NCI-H226 (cell line): ENCODE measurements around the gene C19orf25.

Experiments used
- DNase-seq: peaks from one replicate; pipeline ENCODE4 v3.0.0-alpha.2; 2015

C19orf25 gene

DNA sequence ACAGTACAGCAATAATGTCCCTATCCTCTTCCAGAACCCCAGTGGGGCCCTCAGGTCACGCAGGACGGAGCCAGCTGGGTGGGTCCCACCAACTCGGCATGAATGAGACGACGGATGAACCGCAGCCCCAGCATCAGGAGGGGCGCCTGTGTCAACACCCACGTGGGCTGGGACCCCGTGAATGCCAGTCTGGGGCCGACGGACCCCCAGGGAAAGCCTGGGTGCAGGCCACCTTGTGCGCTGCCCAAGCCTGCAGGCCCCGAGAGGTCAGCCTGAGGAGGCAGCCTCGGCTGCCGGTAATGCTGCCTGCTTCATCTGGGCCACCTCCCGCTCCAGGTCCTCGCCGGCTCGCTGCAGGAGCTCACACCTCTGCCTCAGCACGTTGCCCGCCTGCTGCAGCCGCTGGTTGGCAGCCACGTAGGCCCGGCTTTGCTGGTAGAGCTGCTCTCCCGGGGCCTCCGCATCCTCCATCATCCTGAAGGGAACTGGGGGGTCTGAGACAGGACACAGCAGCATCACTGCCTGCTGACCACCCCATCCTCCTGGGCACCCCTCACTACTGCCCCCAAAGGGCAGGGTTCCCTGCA, 4.2 kb downstream of the C19orf25 start:
- no peak for DNase-seq

- DNase-seq, result no peak
Measured at GRCh38 chr19:1474011-1474764, 4.8 kb downstream of the C19orf25 start.

- no peak for DNase-seq
Measured at GRCh38 chr19:1473085-1473851, 5.7 kb downstream of the C19orf25 start.

- DNase-seq, result no peak
Measured at GRCh38 chr19:1472231-1473084, 6.6 kb downstream of the C19orf25 start.

GRCh38 chr19:1471515-1472160, 7.4 kb downstream of the C19orf25 start:
- DNase-seq, result no peak

DNA sequence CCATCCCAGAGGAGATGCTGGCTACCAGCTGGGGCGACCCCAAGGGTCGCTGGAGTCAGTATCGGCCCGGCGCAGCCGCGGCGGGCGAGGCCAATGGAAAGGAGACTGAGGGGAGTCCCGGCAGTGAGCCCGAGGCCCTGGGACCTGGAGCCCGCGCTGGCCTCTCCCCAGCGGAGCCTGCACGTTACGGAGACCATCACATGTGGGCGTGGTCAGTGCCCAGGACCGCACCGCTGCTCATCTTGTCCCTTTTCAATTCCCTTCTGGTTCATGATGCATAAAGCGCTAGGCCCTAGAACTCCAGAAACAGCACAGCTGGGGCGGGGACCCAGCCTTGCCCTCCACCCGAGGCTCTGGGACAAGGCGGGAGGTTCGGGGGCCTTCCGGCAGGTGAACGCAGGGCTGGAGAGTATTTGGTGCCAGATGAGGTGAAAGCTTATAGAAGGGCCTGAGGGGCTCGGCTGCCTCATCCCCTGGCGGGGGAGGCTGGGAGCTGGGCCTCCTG, 8.0 kb downstream of the C19orf25 start:
- no peak for DNase-seq

- no peak for DNase-seq
Measured at GRCh38 chr19:1470305-1471009, 8.6 kb downstream of the C19orf25 start.

DNA sequence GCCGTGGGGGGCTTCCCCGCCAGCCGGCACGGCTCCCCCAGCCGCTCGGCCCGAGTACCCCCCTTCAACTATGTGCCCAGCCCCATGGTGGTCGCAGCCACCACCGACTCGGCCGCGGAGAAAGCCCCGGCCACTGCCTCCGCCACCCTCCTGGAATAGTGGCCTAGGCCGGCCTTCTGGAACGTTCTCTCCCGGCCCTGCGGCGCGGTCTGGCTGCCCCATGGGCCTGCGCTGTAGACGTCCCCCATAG, 9.0 kb downstream of the C19orf25 start:
- no peak for DNase-seq

DNA sequence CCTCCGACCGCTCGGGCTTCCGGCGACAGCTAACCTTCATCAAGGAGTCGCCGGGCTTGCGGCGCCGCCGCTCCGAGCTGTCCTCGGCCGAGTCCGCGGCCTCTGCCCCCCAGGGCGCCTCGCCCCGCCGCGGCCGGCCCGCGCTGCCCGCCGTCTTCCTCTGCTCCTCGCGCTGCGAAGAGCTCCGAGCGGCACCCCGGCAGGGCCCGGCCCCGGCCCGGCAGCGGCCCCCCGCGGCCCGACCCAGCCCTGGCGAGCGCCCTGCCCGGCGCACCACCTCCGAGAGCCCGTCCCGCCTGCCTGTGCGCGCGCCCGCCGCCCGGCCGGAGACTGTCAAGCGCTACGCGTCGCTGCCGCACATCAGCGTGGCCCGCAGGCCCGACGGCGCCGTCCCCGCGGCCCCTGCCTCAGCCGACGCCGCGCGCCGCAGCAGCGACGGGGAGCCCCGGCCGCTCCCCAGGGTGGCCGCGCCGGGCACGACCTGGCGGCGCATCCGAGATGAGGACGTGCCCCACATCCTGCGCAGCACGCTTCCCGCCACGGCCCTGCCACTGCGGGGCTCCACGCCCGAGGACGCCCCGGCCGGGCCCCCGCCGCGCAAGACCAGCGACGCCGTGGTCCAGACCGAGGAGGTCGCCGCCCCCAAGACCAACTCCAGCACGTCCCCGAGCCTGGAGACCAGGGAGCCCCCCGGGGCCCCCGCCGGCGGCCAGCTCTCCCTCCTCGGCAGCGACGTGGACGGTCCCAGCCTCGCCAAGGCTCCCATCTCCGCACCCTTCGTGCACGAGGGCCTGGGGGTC, 9.6 kb downstream of the C19orf25 start:
- DNase-seq, result no peak

GRCh38 chr19:1468821-1469254, 10.2 kb downstream of the C19orf25 start:
- no peak for DNase-seq

DNA sequence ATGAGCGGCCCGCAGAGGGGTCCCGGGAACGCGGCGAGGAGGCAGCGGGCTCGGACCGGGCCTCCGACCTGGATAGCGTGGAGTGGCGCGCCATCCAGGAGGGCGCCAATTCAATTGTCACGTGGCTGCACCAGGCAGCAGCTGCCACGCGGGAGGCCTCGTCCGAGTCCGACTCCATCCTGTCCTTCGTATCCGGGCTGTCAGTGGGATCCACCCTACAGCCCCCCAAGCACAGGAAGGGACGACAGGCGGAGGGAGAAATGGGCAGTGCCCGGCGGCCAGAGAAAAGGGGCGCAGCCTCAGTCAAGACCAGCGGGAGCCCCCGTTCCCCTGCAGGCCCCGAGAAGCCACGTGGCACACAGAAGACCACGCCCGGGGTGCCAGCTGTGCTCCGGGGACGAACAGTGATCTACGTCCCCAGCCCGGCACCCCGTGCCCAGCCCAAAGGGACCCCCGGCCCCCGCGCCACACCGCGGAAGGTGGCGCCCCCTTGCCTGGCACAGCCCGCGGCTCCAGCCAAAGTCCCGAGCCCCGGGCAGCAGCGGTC, 10.7 kb downstream of the C19orf25 start:
- DNase-seq, result no peak

DNA sequence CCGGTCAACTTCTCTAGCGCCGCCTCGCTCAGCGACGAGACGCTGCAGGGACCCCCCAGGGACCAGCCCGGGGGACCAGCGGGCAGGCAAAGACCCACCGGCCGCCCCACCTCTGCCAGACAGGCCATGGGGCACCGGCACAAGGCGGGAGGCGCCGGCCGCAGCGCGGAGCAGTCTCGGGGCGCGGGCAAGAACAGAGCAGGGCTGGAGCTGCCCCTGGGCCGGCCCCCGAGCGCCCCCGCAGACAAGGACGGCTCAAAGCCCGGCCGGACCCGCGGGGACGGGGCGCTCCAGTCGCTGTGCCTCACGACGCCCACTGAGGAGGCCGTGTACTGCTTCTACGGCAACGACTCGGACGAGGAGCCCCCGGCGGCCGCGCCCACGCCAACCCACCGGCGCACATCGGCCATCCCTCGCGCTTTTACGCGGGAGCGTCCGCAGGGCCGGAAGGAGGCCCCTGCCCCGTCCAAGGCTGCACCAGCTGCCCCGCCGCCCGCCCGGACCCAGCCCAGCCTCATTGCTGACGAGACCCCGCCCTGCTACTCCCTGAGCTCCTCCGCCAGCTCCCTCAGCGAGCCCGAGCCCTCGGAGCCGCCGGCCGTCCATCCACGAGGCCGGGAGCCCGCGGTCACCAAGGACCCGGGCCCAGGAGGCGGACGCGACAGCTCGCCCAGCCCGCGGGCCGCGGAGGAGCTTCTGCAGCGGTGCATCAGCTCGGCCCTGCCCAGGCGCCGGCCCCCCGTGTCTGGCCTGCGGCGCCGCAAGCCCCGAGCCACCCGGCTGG, 11.3 kb downstream of the C19orf25 start:
- DNase-seq, result no peak

GRCh38 chr19:1467215-1467489, 11.9 kb downstream of the C19orf25 start:
- DNase-seq, result no peak

GRCh38 chr19:1466461-1467214, 12.4 kb downstream of the C19orf25 start:
- DNase-seq, result no peak

- no peak for DNase-seq
Measured at GRCh38 chr19:1466018-1466460, 13.0 kb downstream of the C19orf25 start.

GRCh38 chr19:1465191-1466016, 13.6 kb downstream of the C19orf25 start:
- DNase-seq, result no peak

GRCh38 chr19:1461862-1462261, 17.2 kb downstream of the C19orf25 start:
- no peak for DNase-seq
